22Rv1 (cell line): ENCODE data around the gene MAGI1.

Experiments used
- CTCF ChIP-seq: fragments of 450-650 bp; IDR thresholded peaks from 2 replicates; pipeline ENCODE4 v1.5.1; 2017; ENCODE audit warnings: mild to moderate bottlenecking
- ZFX ChIP-seq: fragments of 450-650 bp; IDR thresholded peaks from 2 replicates; pipeline ENCODE4 v1.6.1; 2017; ENCODE audit warnings: antibody characterized with exemption, borderline replicate concordance

- TF ChIP-seq CTCF (no peak), ZFX (no peak)
These were observed 331.7 kb downstream of the MAGI1 start for GRCh38 chr3:65706776-65707568.
